GM20000 (cell line): ENCODE results near the gene APOOL.
"Not testable (repeated sequence)": the region's sequence is repeated elsewhere in the genome, so short reads cannot be mapped to it uniquely, and the experiment has no call there.

Experiments used
- DNase-seq: peaks from one replicate; pipeline ENCODE4 v3.0.0; 2012; ENCODE audit warnings: low spot score
- CTCF ChIP-seq: IDR thresholded peaks from 2 replicates; pipeline ENCODE4 v1.5.1; 2012; ENCODE audit warnings: mild to moderate bottlenecking, control low read depth; ENCODE audit errors: extremely low read depth, missing control alignments

Gene APOOL

GRCh38 chrX:85031505-85031904 is 27.8 kb downstream of the APOOL start:
- TF ChIP-seq CTCF, result no peak
- no peak for DNase-seq

DNA sequence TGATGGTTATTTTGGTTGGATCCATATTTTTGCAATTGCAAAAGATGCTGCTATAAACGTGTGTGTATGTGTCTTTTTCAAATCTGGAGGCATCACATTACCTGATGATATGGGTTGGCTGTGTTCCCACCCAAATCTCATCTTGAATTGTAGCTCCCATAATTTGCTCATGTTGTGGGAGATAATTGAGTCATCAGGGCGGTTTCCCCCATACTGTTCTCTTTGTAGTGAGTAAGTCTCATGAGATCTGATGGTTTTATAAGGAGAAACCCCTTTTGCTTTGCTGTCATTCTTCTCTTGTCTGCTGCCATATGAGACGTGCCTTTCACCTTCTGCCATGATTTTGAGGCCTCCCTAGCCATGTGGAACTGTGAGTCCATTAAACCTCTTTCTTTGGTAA is 33.4 kb downstream of the APOOL start:
- no peak for DNase-seq
- no peak for TF ChIP-seq CTCF

- no peak for TF ChIP-seq CTCF
Measured at GRCh38 chrX:85051627-85052026, 48.0 kb downstream of the APOOL start.

DNA sequence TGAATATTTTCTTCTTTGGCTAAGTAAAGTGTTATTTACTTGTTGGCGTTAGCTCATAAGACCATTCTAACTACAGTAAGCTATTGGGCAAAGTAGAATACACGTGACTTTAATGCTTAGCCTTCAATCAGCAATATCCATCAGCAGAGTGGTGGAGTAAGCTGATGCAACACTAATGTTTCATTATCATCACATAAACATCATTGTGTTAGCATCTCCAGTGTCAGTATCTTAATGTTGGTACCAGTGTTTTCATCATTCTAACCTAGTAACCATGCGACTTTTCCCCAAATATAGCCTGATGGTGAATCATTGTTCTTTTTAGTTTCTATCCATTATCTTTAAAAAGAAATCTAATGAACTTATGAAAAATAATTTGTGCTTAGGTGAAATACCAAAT is 48.5 kb downstream of the APOOL start:
- no peak for DNase-seq
- no peak for TF ChIP-seq CTCF

More at GRCh38 chrX:85051627-85052026, 48.0 kb downstream of the APOOL start:
- DNase-seq, result no peak

GRCh38 chrX:85052636-85053343 is 49.1 kb downstream of the APOOL start:
- DNase-seq, result no peak

DNA sequence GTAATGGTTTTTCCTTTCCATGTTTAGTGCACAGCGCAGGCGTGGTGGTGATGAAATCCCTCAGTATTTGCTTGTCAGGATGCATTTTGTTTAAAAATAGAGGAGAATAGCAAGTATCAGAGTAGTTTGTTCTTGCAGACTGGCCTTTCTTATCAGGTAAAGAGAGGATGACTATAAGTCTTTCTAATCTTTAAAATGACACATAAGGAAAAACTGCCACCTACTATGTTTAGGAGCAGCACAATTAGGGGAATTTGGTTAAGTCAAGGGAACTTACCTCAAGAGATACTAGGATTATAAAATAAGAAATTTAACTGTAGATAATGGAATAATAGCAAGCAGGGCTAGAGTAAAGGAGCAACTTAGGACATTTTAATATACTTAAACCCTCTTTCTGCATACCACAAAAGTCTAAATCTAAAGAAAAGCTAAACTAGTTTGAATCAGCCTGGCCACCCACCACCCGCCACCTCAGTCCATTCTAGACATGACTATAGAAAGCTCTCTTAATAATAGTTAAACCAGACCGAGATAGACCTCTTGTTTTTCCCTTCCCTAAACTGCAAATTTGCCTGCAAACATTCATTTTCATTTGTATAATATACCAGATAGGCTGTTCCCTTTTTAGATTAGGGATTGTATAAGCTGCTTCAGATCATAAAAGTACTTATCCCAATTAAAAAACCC is 62.0 kb downstream of the APOOL start:
- no peak for TF ChIP-seq CTCF

More at GRCh38 chrX:85052636-85053343, 49.1 kb downstream of the APOOL start:
- no peak for TF ChIP-seq CTCF

GRCh38 chrX:85077247-85077646 is 73.6 kb downstream of the APOOL start:
- not testable (repeated sequence) for DNase-seq

More for the DNA sequence above, 62.0 kb downstream of the APOOL start:
- no peak for DNase-seq
